Right renal pelvis (tissue), 4 donors: ENCODE data around the gene CYP19A1. TPM values are rescaled to one million over a fixed set of nuclear protein-coding genes. Genes with fewer than 3 reads are reported as not detected.
"Not testable (repeated sequence)": the region's sequence is repeated elsewhere in the genome, so short reads cannot be mapped to it uniquely, and the experiment has no call there.

Source experiments
- DNase-seq, 4 donors: peaks; one replicate each; pipeline ENCODE4 v3.0.0-alpha.2; 2013; ENCODE audit warnings: low read depth in 4 of 4, low spot score in 3 of 4, missing footprints in 1 of 4
- polyA plus RNA-seq, 4 donors: library from polyadenylated mRNA; unstranded; fragments of 120-200 nt; gene quantifications; one replicate each; pipeline ENCODE4 v1.2.1, GENCODE V29; 2013; ENCODE audit not compliant: insufficient read length in 4 of 4

Gene CYP19A1
- polyA plus RNA-seq, 4 donors: 0.04 to 0.94 TPM; not detected in 2

DNA sequence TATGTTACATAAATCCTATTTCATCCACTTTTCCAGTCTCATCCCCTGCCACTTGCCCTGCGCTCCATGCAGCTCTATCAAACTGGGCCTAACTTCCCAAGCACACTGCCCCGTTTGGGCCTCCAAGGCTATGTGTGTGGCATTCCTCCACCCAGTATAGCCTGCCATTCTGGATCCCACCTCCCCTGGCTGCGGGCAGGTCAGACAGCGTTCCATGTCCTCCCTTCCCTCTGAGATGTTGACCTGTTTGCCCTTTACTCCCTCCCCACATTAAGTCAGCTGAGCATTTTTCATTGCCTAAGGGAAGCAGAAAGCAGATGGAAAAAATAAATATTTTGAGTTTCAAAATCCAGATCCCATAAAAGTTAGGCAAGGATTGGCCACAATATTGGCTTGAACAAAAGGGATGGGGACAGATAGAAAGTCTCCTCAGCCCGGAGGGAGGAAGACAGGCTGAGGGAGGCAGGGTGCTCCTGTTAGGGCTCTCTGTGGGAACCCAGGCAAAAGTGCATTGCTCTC lies 73.3 kb downstream of the CYP19A1 start:
- DNase-seq: no peak

DNA sequence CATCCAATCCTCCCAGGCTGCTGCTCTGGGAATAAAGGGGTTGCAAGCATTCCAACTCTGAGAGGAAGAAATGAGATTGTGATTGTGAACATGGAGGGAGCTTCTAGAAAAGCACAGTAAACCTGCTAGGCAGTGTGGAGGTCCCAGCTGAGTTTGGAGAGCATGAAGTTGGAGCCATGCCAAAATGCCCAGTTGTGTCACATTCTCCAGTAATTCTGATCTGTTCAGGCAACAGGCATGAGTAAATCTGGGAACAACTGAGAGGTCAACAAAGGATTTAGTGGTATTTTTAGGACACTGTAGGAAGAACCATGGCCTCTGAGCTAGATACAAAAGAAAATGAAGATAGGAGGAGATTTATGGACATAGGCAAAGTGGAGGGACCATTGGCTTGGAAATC lies 74.7 kb downstream of the CYP19A1 start:
- no peak for DNase-seq

DNA sequence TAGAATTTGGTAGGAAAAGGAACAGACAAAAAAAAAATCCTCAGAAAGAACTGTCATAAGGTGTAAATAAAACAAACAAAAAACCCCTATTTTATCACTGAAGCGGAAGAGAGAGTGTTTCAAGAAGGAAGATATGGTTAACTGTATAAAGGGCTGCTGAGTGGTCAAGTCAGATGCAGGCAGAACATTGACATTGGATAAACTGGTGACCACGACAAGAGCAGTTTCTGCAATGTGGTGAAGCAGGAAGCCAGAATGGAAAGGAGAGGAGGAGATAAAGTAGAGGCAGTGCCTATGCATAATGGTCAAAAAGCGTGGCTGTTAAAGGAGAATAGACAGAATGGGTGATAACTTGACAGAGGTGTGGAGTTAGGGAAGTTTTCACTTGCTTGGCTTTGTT lies 75.3 kb downstream of the CYP19A1 start:
- no peak for DNase-seq

DNA sequence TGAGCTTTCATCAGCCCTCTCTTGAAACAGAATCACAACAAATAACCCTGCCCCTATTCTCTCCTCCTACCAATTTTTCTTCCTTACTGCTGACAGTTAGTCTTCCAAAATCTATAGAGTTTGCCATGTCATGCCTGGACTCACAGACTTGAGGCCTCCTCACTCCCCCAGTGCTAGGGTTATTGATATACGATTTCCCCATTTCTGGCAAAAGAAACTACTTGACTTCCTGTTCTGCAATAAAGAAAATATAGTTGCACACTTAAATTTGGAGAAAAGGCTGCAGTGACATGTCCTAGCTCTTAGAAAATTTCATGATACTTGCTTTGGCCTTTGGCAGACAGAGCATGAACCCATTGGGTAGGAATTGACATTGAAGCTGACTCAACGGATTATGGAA lies 75.9 kb downstream of the CYP19A1 start:
- DNase-seq: no peak

DNA sequence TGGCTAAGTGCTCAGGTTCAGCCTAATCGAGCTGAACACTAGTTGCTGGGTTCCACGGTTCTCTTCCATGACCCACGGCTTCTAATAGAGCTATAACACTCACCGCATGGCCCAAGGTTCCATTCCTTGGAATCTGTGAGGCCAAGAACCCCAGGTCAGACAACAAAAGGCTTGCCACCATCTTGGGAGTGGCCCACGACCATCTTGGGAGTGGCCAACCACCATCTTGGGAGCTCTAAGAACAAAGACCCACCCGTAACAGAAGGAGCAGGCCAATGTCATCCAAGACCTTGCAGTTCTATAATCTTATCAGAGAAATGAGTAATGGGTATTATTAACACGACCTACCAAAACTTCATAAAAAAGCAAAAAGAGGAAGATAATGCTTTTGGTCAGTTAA lies 77.3 kb downstream of the CYP19A1 start:
- not testable (repeated sequence) for DNase-seq

DNA sequence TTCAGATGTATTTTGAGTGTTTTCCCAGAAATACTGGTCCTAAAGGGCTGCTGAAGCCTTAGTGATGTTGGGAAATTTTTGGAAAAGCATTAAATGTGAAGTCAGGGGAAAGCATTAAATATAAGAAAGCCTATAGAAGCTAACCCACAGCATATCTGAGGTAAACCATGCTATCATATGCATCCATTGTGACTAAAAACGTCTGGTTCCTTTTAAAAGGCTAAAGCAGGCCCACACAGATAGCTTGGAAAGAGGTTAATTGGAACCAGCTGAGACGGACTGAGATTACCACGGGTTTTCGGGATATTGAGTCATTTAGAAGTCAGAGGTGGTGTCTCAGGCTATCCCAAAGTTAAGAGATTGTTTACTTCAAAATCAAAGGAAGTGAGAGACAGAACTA lies 78.2 kb downstream of the CYP19A1 start:
- no peak for DNase-seq

DNA sequence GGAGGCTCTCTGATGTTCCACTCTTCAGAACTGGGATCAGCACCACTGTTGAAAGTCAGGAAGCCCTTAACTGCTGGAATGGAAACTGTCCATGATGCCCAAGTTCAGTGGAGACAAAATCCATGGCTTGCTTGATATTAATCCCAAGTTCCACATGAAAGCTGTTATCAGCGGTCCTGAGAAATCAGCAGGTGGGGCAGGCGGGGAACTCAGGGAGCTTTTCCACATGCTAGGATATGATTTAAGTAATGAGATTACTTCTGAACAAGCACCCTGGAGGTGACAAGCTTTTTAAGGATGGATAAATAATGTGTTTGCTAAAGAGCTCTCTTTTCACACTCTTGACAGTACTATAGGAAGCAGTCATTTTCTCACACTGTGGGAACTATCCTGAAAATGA lies 82.9 kb downstream of the CYP19A1 start:
- DNase-seq: no peak

DNA sequence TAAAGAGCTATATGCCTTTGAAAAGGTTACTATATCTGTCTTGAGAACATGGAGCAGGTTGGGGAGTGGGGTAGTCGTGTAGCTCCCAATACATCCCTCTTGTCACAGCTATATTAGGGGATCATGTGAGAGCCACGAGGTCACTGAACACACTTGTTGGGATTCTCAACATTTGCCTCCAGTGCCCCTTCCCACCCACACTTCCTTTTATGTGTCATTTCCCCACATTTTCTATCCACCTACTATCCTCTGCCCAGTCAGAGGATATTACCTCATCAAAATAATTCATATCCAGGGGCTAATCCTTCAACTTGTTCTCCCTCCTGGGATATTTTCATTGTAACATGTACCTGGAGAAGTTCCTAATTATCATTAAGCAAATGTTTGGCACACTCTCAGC lies 85.0 kb downstream of the CYP19A1 start:
- no peak for DNase-seq

DNA sequence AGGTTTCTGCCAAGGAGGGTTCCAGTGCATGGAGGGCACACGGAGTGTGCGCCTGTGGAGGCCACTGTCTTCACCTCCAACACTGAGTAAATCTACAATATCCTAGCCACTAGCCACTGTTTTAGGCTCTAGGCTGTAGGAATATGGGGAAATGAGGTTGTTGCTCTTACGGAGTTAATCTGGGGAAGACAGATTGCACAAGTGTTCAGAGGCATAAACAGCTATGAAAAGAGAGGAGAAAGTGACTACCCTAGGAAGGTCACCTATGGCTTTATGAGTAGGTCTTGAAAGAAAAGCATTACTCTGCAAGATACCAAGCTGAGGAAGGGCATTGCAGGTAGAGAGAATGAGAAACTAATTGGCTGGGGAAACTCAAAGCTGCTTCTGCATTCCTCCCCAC lies 85.7 kb downstream of the CYP19A1 start:
- no peak for DNase-seq

DNA sequence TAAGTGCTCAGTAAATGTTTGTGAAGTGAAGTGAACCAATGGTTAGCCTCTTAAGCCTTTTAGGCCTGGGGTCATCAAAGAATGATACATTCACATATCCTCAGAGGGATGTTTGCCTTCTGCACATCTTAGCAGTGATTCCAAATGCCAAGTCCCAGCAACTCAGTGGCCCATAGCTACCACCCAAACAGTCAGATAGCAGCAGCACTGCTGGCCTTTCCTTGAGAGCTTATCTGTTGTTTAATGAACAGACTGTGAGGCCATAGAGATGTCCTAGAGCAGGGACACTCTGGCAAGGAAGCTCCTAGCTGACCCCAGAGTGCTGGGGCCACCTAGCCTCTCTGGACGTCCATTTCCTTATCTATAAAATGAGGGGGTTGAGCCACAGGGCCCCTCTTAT lies 86.8 kb downstream of the CYP19A1 start:
- DNase-seq: no peak

DNA sequence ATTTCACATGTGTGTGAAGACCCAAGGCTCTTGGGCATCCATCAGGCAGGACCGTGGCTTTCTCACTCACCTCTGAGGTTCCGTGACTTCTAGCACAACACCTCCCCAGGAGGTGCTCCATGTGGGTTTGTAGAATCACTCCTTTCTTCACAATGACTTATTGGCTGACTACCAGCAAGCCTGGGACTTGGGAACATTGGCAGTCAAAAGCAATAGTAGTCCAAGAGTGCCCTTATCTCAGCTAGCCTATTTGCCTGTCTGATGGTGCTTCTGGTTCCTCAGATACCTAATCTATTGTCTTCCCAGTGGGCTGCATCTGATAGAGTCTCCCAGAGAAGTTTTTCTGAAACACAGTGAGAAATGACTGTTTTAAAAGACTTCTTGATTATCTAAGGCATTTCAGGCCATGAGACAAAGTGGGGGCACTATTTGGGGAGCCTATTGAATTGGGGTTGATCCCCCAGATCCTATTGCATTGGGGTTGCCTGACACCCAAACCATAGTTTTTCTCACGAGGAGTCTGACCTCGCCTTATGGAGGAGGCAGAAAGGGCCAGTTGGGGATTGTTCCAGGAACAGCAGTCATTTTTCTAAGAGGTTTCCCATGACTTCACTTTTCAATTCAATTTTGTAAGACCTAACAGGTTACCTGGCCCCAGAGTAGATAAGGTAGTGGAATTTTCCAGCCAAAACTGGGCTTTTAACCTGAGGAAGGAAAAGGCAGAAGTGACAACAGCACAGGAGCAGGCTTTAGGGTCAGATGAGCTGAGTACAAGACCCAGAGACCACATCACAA lies 88.0 kb downstream of the CYP19A1 start:
- DNase-seq: no peak

DNA sequence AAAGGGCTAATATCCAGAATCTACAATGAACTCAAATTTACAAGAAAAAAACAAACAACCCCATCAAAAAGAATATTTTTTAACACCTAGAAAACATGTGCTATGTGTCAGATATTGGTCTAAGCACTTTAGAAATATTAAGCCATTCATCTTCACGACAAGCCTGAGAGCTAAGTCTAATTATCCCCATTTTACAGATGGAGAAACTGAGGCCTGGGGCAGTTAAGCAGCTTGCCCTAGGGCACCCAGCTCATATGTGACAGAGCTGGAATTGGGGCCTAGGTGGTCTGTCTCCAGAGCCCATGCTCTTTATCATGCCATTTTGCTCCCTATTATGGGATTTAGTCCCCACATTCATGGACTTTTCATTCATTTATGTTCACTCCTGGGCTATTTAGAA lies 92.8 kb downstream of the CYP19A1 start:
- no peak for DNase-seq

DNA sequence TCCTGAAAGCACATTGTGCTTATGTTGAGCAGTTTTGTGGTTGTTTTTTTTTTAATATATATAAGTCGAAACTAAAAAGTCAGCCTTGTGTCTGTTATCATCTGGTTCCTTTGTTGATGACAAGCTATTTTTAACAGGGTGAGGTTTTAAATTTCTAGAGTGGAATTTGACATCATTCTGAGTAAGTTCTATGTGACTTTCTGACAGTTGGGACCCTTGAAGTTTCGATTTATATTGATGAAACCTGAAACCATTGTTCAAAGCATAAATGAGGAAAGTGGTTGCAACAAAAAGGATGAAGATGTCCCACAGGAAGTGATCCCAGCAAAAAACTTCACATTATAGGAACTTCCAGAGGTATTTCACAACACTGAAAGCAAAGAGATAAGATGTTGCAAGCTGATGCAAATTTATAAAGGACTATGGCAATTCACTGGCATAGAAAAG lies 94.0 kb downstream of the CYP19A1 start:
- DNase-seq: no peak

DNA sequence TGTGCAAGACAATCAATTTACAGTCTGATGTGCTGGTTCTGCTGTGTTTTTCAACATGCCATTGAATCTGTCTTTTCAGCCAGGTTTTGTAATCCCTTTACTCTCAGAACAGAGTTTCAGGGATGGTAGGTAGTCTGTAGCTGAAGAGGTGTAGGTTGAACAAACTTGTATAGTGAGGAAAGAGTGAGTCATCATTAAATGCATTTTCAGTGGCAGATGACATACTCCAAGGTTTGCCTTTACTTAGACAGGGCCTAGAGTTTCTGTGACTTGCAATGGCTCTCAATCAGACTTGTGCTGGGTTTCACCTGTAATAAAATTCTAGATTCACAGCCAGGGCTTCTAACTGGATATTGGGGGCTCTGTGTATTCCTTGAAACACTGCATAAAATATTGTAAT lies 94.6 kb downstream of the CYP19A1 start:
- no peak for DNase-seq

DNA sequence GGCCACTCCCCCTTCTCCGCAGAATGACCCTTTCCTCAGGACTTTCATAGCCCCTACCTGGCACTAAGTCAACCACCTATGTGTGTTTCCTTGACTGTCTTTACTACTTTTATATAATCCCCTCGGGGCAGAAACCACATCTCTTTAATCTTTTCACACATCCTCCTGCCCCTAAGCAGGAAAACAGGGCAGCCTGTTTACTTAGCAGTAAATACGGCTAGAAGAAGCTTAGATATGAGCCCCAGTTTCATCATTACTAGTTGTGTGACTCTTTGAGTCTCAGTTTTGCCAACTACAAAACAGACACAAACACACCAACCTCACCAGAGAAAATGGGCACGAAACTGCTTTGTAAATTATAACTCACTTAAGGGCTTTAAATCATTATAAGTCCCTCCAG lies 98.3 kb downstream of the CYP19A1 start:
- no peak for DNase-seq

DNA sequence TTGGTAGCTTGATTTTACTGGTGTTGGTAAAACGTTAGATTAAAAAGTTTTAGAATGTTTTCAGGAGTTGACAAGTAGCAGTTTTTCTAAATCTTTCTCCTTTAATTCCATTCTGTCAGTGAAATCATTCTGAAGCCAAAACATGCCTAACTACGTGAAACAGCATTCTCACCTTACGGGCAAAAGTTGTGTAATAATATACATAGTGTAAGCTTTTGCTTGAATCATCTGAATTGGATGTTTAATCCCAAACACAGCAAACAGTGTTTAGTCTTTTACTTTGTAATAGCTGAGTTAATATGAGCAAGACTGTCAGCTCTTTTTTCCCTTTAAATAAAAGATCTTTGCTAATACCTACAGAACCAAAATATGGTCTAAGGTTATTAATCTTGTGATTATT lies 100.6 kb downstream of the CYP19A1 start:
- no peak for DNase-seq

DNA sequence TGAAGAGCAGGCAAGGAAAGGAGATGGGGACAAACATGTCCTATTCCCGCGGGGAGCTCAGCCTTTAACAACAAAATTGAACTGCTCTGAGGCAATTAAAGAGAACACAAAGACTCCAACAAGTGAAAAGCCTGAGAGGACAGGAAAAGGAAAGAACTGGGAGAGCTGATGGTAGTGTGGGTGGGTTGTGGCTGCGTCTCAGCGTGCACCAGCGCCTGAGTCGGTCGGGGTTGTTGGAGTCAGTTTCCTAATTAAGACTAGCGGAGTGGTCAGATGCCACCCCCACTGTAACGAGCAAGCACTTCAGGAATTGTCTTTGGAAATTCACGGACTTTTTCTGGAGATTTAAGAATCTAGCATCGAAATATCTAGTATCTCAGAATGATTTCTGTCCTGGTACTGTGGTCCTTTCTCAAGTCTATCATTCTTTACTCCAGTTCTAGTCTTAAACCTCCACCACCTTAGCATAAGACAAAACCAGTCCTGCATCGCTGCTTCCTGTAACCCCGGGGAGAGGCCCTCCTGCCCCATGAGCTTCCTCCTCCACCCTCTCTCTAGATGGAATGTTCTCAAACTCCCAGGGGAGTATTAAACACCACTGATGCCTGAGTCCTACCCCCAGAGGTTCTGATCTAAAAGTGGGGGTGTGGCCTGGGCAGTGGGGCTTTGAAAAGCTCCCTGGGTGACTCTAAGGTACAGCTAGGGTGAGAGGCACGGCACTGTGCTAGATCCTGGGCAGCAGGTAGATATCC lies 104.0 kb downstream of the CYP19A1 start:
- no peak for DNase-seq

DNA sequence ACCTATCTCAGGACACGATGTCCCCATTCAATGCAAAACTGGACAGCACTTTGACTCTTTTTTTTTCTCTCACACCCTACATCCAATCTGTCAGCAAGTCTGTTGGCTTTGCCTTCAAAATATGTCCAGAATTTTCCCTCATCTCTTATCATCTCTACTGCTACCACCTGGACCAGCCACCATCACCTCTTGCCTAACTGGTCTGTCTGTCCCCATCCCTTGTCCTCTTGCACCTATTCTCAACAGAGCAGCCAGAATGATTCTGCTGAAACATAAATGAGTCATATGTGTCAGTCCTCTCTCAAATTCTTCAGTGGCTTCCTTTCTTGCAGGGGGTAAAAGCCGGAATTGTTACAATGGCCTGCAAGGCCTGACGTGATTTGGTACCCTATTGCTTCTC lies 105.8 kb downstream of the CYP19A1 start:
- DNase-seq: no peak

DNA sequence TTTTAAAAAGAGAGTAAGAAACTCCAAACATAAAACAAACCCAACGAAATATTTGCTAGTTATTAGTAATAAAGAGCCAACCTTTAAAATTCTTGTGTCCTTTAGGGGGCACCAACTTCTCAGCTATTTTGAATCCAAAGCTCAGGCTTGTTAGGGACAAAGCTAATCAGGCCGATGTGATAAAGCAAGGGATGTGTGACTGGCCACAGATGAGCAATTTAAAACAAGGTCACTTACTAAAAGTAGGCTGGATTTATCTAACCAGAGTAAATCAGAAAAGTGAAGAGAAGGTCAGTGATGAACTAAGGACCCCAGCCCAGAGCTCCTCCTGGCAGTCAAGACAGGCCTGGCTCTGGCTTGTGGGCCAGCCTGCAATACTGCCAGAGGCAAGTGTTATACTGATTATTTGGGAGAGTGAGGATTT lies 108.5 kb downstream of the CYP19A1 start:
- DNase-seq: peak; percentile 8 to 24 (median 12)

DNA sequence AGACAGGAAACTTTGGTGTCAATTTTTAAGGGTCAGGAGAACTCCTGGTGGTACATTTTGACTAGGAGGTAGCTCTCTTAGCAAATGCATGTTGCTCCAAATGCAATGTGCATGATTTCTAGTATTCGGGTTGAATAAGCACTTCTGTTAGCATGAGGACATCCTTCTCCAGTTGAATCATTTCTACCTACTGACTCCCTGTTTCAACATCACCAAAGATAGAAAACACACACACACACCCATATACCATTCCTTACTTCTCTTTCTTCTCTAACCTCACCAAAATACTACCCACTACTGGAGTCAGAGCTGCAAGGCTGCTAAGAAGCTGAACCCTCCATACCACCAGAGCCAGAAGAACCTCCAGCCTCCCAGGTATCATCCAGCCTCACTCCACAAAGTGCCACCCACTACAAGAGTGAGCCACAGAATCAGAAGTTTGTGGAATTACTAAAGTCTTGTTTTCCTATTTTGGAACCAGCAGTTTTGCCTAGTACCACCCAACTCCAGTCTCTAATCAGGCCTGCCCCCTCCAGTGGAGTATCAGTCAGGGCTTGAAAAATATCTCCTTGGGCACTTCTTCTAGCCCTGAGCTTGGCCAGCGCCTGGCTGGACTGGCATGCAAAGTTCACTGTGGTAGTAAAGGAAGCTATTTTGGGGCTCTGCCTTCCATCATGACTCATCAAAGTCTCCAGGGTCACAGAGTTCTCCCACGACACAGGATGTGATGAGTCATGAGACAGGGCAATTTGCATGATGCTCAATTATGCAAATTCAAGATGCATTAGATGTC lies 110.3 kb downstream of the CYP19A1 start:
- no peak for DNase-seq

DNA sequence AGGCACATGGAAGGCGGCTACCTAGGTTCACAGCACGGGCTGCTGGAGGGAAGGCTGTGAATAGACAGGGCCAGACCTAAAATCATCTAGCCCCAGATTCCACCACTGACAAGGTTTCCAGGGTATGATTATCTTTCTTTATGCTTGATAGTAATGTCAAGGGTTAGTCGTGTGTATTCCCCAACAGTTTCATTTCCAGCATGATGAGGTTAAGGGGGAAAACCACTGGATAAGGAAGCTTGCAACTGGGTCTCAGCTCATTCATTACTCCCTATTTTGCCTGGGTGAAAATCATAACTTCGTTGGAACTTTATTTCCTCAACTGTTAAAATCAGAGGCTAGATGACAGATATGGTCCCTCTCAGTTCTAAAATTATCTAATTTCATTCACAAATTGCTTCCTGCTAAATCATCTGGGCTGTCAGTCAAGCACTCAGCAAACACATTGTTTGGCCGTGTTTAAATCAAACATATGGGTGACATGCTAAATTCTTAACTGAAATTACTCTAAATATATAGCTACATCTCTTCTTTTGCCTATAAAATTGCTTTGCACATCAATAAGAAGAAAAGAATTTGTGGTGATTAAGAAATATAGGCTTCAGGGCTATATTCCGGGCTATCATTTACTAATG lies 111.7 kb downstream of the CYP19A1 start:
- DNase-seq: no peak
